Erythroblast (primary cell): ENCODE data around the gene DLG3.

Source experiments
- GATA1 ChIP-seq: IDR thresholded peaks from 2 replicates; pipeline ENCODE4 v1.6.1; 2011; ENCODE audit warnings: low read depth, mild to moderate bottlenecking, control low read depth, low read length, moderate library complexity
- POLR2A ChIP-seq: IDR thresholded peaks from 2 replicates; pipeline ENCODE4 v1.6.1; 2011; ENCODE audit warnings: mild to moderate bottlenecking, low read length

GRCh38 chrX:70497026-70497425, 52.4 kb downstream of the DLG3 start:
- TF ChIP-seq POLR2A (no peak), GATA1 (no peak)
